T-helper 22 cell (primary cell): Measurements from ENCODE around the gene PCSK5.
"Not testable (repeated sequence)": the region's sequence is repeated elsewhere in the genome, so short reads cannot be mapped to it uniquely, and the experiment has no call there.

Experiments
- DNase-seq: peaks from one replicate; pipeline ENCODE4 v3.0.0-alpha.2; 2020; ENCODE audit warnings: low read depth

Gene PCSK5

GRCh38 chr9:76359365-76359764 is 468.9 kb downstream of the PCSK5 start:
- no peak for DNase-seq

GRCh38 chr9:76359766-76360165 is 469.3 kb downstream of the PCSK5 start:
- no peak for DNase-seq

- not testable (repeated sequence) for DNase-seq
Observed at GRCh38 chr9:76362332-76363031, 472.0 kb downstream of the PCSK5 start.

- no peak for DNase-seq
Observed at GRCh38 chr9:76363032-76363395, 472.5 kb downstream of the PCSK5 start.

- no peak for DNase-seq
Observed at GRCh38 chr9:76365028-76365427, 474.6 kb downstream of the PCSK5 start.

GRCh38 chr9:76366275-76366674 is 475.8 kb downstream of the PCSK5 start:
- DNase-seq = no peak

GRCh38 chr9:76369583-76369982 is 479.1 kb downstream of the PCSK5 start:
- no peak for DNase-seq

GRCh38 chr9:76370396-76371023 is 480.0 kb downstream of the PCSK5 start:
- DNase-seq = no peak

- no peak for DNase-seq
Observed at GRCh38 chr9:76371901-76372300, 481.4 kb downstream of the PCSK5 start.

GRCh38 chr9:76372336-76372735 is 481.9 kb downstream of the PCSK5 start:
- DNase-seq = no peak

GRCh38 chr9:76373173-76373783 is 482.8 kb downstream of the PCSK5 start:
- DNase-seq = no peak

- DNase-seq = no peak
Observed at GRCh38 chr9:76373784-76374474, 483.5 kb downstream of the PCSK5 start.

- DNase-seq = no peak
Observed at GRCh38 chr9:76374783-76375559, 484.5 kb downstream of the PCSK5 start.

GRCh38 chr9:76377791-76378190 is 487.3 kb downstream of the PCSK5 start:
- no peak for DNase-seq

GRCh38 chr9:76378367-76379073 is 488.0 kb downstream of the PCSK5 start:
- no peak for DNase-seq

- no peak for DNase-seq
Observed at GRCh38 chr9:76379494-76379893, 489.0 kb downstream of the PCSK5 start.

- no peak for DNase-seq
Observed at GRCh38 chr9:76390656-76391055, 500.2 kb downstream of the PCSK5 start.

- DNase-seq = peak; percentile 82
Observed at GRCh38 chr9:76394195-76394959, 503.9 kb downstream of the PCSK5 start, which contains the start of gene RFK. RFK (minus strand) TSS chr9:76394426; CDS start chr9:76394171, 255 bp downstream.

GRCh38 chr9:76394960-76395252 is 504.4 kb downstream of the PCSK5 start:
- peak; percentile 49 for DNase-seq

- no peak for DNase-seq
Observed at GRCh38 chr9:76395381-76395780, 504.9 kb downstream of the PCSK5 start.

- no peak for DNase-seq
Observed at GRCh38 chr9:76396144-76396543, 505.7 kb downstream of the PCSK5 start.
